OCI-LY7 (cell line): ENCODE data around the gene MYH6. TPM values are rescaled to one million over a fixed set of nuclear protein-coding genes. Genes with fewer than 3 reads are reported as not detected.

ENCODE experiments used
- BruUV-seq: library from RNA; stranded (reverse); fragments of 400-500 nt; replicated peaks from 2 replicates; lab custom pipeline; 2021; lab: Mats Ljungman, UMichigan
- CTCF ChIA-PET: fragments of 300-600 bp; sonication (Branson Sonifier 250); formaldehyde crosslinking; loops from one replicate; lab custom pipeline; 2022; ENCODE audit warnings: antibody characterized with exemption; ENCODE audit not compliant: unreplicated experiment; lab: Charles Lee
- POLR2A ChIA-PET: fragments of 300-600 bp; sonication (Branson Sonifier 250); formaldehyde crosslinking; loops from one replicate; lab custom pipeline; 2022; ENCODE audit warnings: antibody characterized with exemption; lab: Charles Lee
- DNase-seq: peaks from one replicate; pipeline ENCODE4 v3.0.0-alpha.2; 2015; ENCODE audit warnings: low spot score
- H2AFZ ChIP-seq: fragments of 200-600 bp; sonication (generic), shearing (Covaris generic); 2 replicates; pipeline ENCODE4 v1.6.1; 2014; ENCODE audit warnings: mild to moderate bottlenecking, antibody characterized with exemption, low read length, moderate library complexity
- H3K27ac ChIP-seq: fragments of 200-600 bp; sonication (generic); 2 replicates; pipeline ENCODE4 v1.5.1; 2014; ENCODE audit warnings: mixed run types, low read depth, mild to moderate bottlenecking, moderate library complexity, low read length, inconsistent platforms; ENCODE audit not compliant: poor library complexity, severe bottlenecking
- H3K36me3 ChIP-seq: fragments of 200-600 bp; sonication (generic); 2 replicates; pipeline ENCODE4 v1.6.1; 2014; ENCODE audit warnings: mild to moderate bottlenecking, antibody characterized with exemption, low read length, moderate library complexity, mixed read lengths; ENCODE audit not compliant: insufficient read depth
- H3K4me1 ChIP-seq: fragments of 200-600 bp; sonication (generic); 2 replicates; pipeline ENCODE4 v1.5.1; 2014; ENCODE audit warnings: mild to moderate bottlenecking, low read length; ENCODE audit not compliant: insufficient read depth, poor library complexity, severe bottlenecking
- H3K4me2 ChIP-seq: fragments of 200-600 bp; sonication (generic); 2 replicates; pipeline ENCODE4 v1.6.1; 2014; ENCODE audit warnings: mild to moderate bottlenecking, low read length
- H3K4me3 ChIP-seq: fragments of 200-600 bp; sonication (generic); 2 replicates; pipeline ENCODE4 v1.5.1; 2014; ENCODE audit warnings: mild to moderate bottlenecking, low read depth, low read length; ENCODE audit not compliant: poor library complexity, severe bottlenecking
- H3K79me2 ChIP-seq: fragments of 200-600 bp; sonication (generic); 2 replicates; pipeline ENCODE4 v1.6.1; 2016; ENCODE audit warnings: low read depth, mild to moderate bottlenecking, low read length, moderate library complexity, mixed read lengths; ENCODE audit not compliant: insufficient read depth
- H3K9me2 ChIP-seq: fragments of 200-600 bp; sonication (generic); 2 replicates; pipeline ENCODE4 v1.6.1; 2016; ENCODE audit warnings: mild to moderate bottlenecking, low read length, mixed read lengths; ENCODE audit not compliant: insufficient read depth
- H3K9me3 ChIP-seq: fragments of 200-600 bp; sonication (generic); 2 replicates; pipeline ENCODE4 v1.6.1; 2014; ENCODE audit warnings: mild to moderate bottlenecking, mixed run types, low read length, mixed read lengths
- H4K20me1 ChIP-seq: fragments of 200-600 bp; sonication (generic); 2 replicates; pipeline ENCODE4 v1.6.1; 2014; ENCODE audit warnings: mild to moderate bottlenecking, antibody characterized with exemption, low read length, moderate library complexity, mixed read lengths; ENCODE audit not compliant: insufficient read depth
- EZH2phosphoT487 ChIP-seq: fragments of 200-600 bp; sonication (generic); IDR thresholded peaks from 2 replicates; pipeline ENCODE4 v1.6.1; 2018; ENCODE audit warnings: low read depth, borderline replicate concordance, mild to moderate bottlenecking, mixed run types, antibody characterized with exemption, low read length, moderate library complexity, mixed read lengths
- intact Hi-C: fragments of 100-400 bp; cut with micrococcal nuclease; formaldehyde crosslinking; loops from one replicate; pipeline ENCODE4 v1.10.0; 2022; ENCODE audit not compliant: unreplicated experiment
- total RNA-seq, 2 experiments: library from RNA; depleted of rRNA in 1 of 2; stranded (reverse); fragments of >200 nt in 1 of 2; shearing (Covaris generic) in 1 of 2; gene quantifications; 2 replicates each; pipeline ENCODE4 v1.2.3, GENCODE V29; 2014 to 2022
- TF ChIP-seq, protein P1 (sequence below): fragments of 200-600 bp; sonication (generic); conservative IDR thresholded peaks from 2 replicates; pipeline ENCODE4 v1.5.1; 2014; ENCODE audit warnings: mild to moderate bottlenecking, antibody characterized with exemption, low read length, moderate library complexity, mixed read lengths

MYH6 gene
- total RNA-seq, 2 experiments from 2014 or later = not detected

DNA sequence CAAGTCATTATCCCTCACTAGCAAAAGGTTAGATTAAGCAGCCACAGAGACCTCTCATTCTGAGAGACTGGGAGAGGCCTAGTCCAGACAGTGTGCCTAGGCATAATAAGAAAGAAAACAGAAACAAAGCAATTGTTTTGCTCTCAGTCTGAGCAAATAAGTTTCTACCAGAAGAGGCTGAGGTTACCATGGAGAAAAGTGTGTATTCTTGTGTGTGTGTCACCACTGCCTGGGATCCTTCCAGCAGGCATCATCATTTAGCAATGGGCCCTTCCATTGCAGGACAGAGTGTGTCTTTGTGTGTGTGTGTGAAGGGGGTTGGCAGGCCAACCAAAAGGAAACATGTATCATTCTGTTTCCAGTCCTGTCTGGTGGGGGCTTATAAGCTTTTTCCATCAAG lies 46.8 kb downstream of the MYH6 start:
- H3K9me2 ChIP-seq = no peaks in the 10 kb centered on the region
- no peaks in the 10 kb centered on the region for H4K20me1 ChIP-seq
- H3K4me3 ChIP-seq = no peak overlapping the region
- no TSS peak for BruUV-seq
- intact Hi-C loops = no loop called here
- no peaks in the 10 kb centered on the region for H3K79me2 ChIP-seq
- no peak overlapping the region for H2AFZ ChIP-seq
- no peak overlapping the region for H3K27ac ChIP-seq
- no peak overlapping the region for H3K4me2 ChIP-seq
- DNase-seq = no peak
- no peaks in the 10 kb centered on the region for H3K4me1 ChIP-seq
- H3K36me3 ChIP-seq = no peaks in the 10 kb centered on the region
- no peak for TF ChIP-seq EZH2phosphoT487
- TF ChIP-seq, protein P1, sequence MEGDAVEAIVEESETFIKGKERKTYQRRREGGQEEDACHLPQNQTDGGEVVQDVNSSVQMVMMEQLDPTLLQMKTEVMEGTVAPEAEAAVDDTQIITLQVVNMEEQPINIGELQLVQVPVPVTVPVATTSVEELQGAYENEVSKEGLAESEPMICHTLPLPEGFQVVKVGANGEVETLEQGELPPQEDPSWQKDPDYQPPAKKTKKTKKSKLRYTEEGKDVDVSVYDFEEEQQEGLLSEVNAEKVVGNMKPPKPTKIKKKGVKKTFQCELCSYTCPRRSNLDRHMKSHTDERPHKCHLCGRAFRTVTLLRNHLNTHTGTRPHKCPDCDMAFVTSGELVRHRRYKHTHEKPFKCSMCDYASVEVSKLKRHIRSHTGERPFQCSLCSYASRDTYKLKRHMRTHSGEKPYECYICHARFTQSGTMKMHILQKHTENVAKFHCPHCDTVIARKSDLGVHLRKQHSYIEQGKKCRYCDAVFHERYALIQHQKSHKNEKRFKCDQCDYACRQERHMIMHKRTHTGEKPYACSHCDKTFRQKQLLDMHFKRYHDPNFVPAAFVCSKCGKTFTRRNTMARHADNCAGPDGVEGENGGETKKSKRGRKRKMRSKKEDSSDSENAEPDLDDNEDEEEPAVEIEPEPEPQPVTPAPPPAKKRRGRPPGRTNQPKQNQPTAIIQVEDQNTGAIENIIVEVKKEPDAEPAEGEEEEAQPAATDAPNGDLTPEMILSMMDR = no peak
- no peaks in the 10 kb centered on the region for H3K9me3 ChIP-seq
- CTCF ChIA-PET = no interaction called here
- POLR2A ChIA-PET = no interaction called here

DNA sequence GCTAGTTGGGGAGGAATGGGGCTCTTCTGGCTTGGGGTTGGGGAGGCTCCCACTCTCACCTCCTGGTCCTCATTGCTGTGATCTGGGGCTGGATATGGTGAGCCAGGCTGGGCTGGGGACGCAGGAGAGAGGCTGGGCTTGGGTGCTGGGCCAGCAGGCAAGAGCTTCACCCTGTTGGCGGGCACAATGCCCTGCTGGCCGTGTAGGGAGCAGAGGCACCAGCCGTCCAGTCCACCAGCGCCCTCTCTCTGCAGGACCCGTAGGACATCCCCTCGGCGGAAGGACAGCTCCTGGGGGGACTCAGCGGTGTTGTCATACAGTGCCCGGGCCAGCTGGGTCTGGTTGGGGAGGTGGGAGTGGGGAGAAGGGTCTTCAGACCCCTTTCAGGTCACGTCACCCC lies 47.6 kb downstream of the MYH6 start:
- TF ChIP-seq EZH2phosphoT487 = no peak
- TF ChIP-seq, protein P1 = no peak
- no TSS peak for BruUV-seq
- Histone ChIP-seq H4K20me1 (no peaks in the 10 kb centered on the region), H3K4me2 (no peak overlapping the region), H3K79me2 (no peaks in the 10 kb centered on the region), H3K4me1 (no peaks in the 10 kb centered on the region), H3K4me3 (no peak overlapping the region), H3K9me2 (no peaks in the 10 kb centered on the region), H3K27ac (no peak overlapping the region), H3K36me3 (no peaks in the 10 kb centered on the region), H2AFZ (no peak overlapping the region), H3K9me3 (no peaks in the 10 kb centered on the region)
- POLR2A ChIA-PET = no interaction called here
- no peak for DNase-seq
- CTCF ChIA-PET = no interaction called here
- intact Hi-C loops = no loop called here

DNA sequence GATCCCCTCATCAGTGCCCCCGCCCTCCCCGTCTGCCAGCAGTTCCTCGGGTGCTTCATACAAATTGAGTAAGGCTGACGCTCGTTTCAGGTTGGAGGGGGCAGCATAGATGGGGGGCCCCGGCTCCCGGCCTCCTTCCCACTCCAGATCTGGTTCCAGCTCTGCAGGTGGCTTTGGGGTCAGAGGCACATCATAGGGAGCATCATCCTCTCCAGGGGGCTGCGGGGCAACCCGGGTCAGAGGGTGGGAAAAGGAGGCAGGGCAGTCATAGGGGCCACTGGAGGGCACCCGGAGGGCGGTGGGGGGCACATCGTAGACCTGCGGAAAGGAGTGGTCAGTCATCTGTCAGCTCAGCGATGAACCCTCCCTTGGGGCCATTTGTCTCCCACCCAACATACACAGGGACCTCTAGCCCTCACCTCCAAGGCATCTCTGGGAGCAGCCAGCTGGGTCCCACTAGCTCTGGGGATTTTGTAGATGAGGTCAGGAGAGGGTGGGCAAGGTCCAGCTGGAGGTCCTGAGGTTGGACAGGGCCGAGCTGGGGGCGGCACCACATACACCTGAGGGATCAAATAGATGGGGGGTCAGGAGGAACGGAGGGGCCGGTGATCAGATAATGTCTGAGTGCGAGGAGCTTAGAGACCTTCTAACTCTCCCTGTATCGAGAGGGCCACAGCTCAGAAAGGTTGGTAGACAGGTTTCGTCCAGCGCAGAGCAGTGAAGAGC lies 48.2 kb downstream of the MYH6 start:
- Histone ChIP-seq H3K9me3 (no peaks in the 10 kb centered on the region), H3K4me2 (no peak overlapping the region), H3K9me2 (no peaks in the 10 kb centered on the region), H4K20me1 (no peaks in the 10 kb centered on the region), H3K4me1 (no peaks in the 10 kb centered on the region), H3K27ac (no peak overlapping the region), H3K79me2 (no peaks in the 10 kb centered on the region), H3K4me3 (no peak overlapping the region), H2AFZ (no peak overlapping the region), H3K36me3 (no peaks in the 10 kb centered on the region)
- intact Hi-C loops = no loop called here
- CTCF ChIA-PET = no interaction called here
- TF ChIP-seq EZH2phosphoT487 = no peak
- TF ChIP-seq, protein P1 = no peak
- BruUV-seq = no TSS peak
- DNase-seq = no peak
- POLR2A ChIA-PET = no interaction called here
